K562 (cell line): Measurements from ENCODE around the gene PRRT1. TPM values are rescaled to one million over a fixed set of nuclear protein-coding genes. Genes with fewer than 3 reads are reported as not detected.

Source experiments
- ARID4B ChIP-seq: sonication (generic); formaldehyde crosslinking; IDR thresholded peaks from 2 replicates; pipeline ENCODE4 v1.8.0; 2022; ENCODE audit warnings: mild to moderate bottlenecking, missing genetic modification reagents
- CBFA2T3 ChIP-seq: fragments of 450-650 bp; IDR thresholded peaks from 2 replicates; pipeline ENCODE4 v1.6.1; 2017
- ILK ChIP-seq: fragments of 450-650 bp; IDR thresholded peaks from 2 replicates; pipeline ENCODE4 v1.6.1; 2016; ENCODE audit warnings: missing genetic modification characterization, low read depth, mild to moderate bottlenecking, missing compliant biosample characterization, moderate library complexity, borderline replicate concordance
- LCOR ChIP-seq: sonication (generic); formaldehyde crosslinking; IDR thresholded peaks from 2 replicates; pipeline ENCODE4 v1.8.0; 2022; ENCODE audit warnings: mild to moderate bottlenecking, missing genetic modification reagents
- MBD1 ChIP-seq: fragments of 250-450 bp; sonication (Bioruptor Pico); IDR thresholded peaks from 2 replicates; pipeline ENCODE4 v1.8.0; 2022; ENCODE audit warnings: inconsistent platforms
- NFRKB ChIP-seq: fragments of 450-650 bp; IDR thresholded peaks from 2 replicates; pipeline ENCODE4 v1.6.1; 2016; ENCODE audit warnings: low read depth
- POLR2B ChIP-seq: fragments of 450-650 bp; IDR thresholded peaks from 2 replicates; pipeline ENCODE4 v1.6.1; 2018; ENCODE audit warnings: low read depth; ENCODE audit not compliant: partially characterized antibody
- PRDM10 ChIP-seq: fragments of 450-650 bp; IDR thresholded peaks from 2 replicates; pipeline ENCODE4 v1.6.1; 2018; ENCODE audit not compliant: partially characterized antibody
- TAF1 ChIP-seq: IDR thresholded peaks from 2 replicates; pipeline ENCODE4 v1.6.1; 2011; ENCODE audit warnings: mild to moderate bottlenecking, low read length, moderate library complexity; ENCODE audit not compliant: insufficient read depth, control insufficient read depth, severe bottlenecking; ENCODE audit errors: extremely low read depth
- ZNF24 ChIP-seq: fragments of 450-650 bp; IDR thresholded peaks from 2 replicates; pipeline ENCODE4 v1.6.1; 2016
- ZNF316 ChIP-seq: fragments of 450-650 bp; IDR thresholded peaks from 2 replicates; pipeline ENCODE4 v1.6.1; 2016
- ZNF507 ChIP-seq: conservative IDR thresholded peaks from 2 replicates; pipeline ENCODE4 v1.6.1; 2017; ENCODE audit warnings: missing genetic modification characterization, missing compliant biosample characterization
- ZNF511 ChIP-seq: sonication (generic); formaldehyde crosslinking; IDR thresholded peaks from 2 replicates; pipeline ENCODE4 v1.8.0; 2022; ENCODE audit warnings: mild to moderate bottlenecking, missing genetic modification reagents
- ZNF740 ChIP-seq, 3 experiments: fragments of 200-800 bp in 1 of 3; sonication (Bioruptor generic) in 1 of 3; sonication (generic) in 1 of 3; formaldehyde crosslinking in 1 of 3; IDR thresholded peaks; 2 replicates each; pipeline versions ENCODE4 v1.6.1 to v1.8.0; 2016 to 2022; ENCODE audit warnings: mild to moderate bottlenecking in 2 of 3, missing compliant biosample characterization in 2 of 3, missing genetic modification characterization in 2 of 3, missing genetic modification reagents in 1 of 3
- ZSCAN29 ChIP-seq: fragments of 450-650 bp; IDR thresholded peaks from 2 replicates; pipeline ENCODE4 v1.6.1; 2017
- polyA plus RNA-seq, 8 experiments: library from polyadenylated mRNA; depleted of rRNA in 4 of 8; stranded (reverse) in 5 of 8; unstranded in 3 of 8; fragments of >200 nt; fragmentation: Nextera tagmentation in 2 of 8; fragmentation: Illumina TruSeq in 1 of 8; extraction: Ambion mirVana in 2 of 8; extraction: Trizol in 1 of 8; gene quantifications; 2 replicates each; pipeline versions ENCODE4 v1.2.1 to v1.2.3, GENCODE V29; 2011 to 2014; ENCODE audit warnings: inconsistent platforms in 1 of 8, missing spikeins in 1 of 8
- total RNA-seq, 7 experiments: library from RNA; depleted of rRNA in 6 of 7; stranded (reverse); fragments of >200 nt in 6 of 7; fragmentation: Illumina TruSeq in 2 of 7; extraction: Trizol in 2 of 7; gene quantifications; 2 replicates each; pipeline versions ENCODE4 v1.2.1 to v1.2.3, GENCODE V29; 2011 to 2021; ENCODE audit warnings: low replicate concordance in 1 of 7

The PRRT1 gene
- total and polyA plus RNA-seq, 9 of the 15 experiments (the other 6 are each of a cell fraction or from before 2014, with no cell fraction given), result 0.14 to 3.5 (median 0.41) TPM

- no peak for TF ChIP-seq MBD1 (CRISPR knock-in tag)
- peak; percentile 81 for TF ChIP-seq POLR2B
- TF ChIP-seq ZNF316, result peak; percentile 92
- TF ChIP-seq LCOR (CRISPR knock-in tag), result peak; percentile 47; the same call in 1 of the 2 replicates
- peak; percentile 97 for TF ChIP-seq ZNF740 (CRISPR knock-in tag; IDR thresholded peaks at IDR 0.05)
- peak in 1 of 2 experiments; percentile 95; a peak in 2 of 4 replicates for TF ChIP-seq ZNF740 (tag; IDR thresholded peaks at IDR 0.05)
- TF ChIP-seq ARID4B, result no peak
- TF ChIP-seq PRDM10, result peak; percentile 41
- no peak for TF ChIP-seq ZNF24
- TF ChIP-seq NFRKB, result peak; percentile 97
- peak; percentile 56 for TF ChIP-seq ZNF511
- peak; percentile 78 for TF ChIP-seq TAF1
- no peak for TF ChIP-seq CBFA2T3
- TF ChIP-seq ILK (tag), result no peak
- no peak for TF ChIP-seq ZSCAN29
- no peak for TF ChIP-seq ZNF507 (tag)
These were observed 23.8 kb downstream of the PRRT1 start, which contains the start of gene ATF6B (continued) for GRCh38 chr6:32127717-32128592.
